HG03196 (cell line): ENCODE measurements around the gene CAMK2A.

Experiments
- ATAC-seq: cut with Tn5 transposase; IDR thresholded peaks from one replicate; pipeline ENCODE4 v1.9.1; 2021; ENCODE audit not compliant: unreplicated experiment

CAMK2A gene

DNA sequence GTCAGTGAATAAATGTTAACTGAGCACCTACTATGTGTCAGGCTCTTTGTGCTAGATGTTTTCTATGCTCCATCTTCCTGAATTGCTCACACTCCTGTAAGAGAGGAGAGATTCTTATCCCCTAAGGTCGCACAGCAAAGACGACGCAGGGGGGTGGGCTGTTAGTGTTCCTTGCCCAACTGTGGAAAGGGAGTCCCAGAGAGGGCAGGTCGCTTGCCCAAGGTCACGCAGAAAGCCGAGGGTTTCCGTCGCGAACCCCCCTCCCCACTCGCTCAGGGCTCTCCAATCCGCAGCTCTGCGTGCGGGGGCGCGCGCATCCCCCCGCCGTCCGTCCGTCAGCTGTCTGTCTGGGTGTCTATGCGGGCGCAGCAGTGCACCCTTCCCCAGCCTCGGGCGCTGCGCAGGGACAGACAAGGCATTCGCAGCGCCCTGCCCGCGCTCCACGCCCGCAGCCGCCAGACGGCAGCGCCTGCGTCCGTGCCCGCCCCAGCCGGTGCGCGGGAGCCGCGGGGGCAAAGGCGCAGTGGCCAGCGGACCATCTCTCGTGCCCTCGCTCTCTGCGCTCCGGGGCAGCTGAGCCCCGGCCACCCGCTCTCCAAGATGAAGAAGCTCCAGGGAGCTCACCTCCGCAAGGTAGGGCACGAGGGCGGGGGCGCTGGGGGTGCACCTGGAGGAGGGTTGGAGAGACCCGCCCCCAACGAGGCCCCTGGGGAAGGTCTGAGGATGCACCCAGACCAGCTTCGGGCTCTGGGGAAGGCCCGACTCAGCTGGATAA is 99.7 kb downstream of the CAMK2A start, which contains the start of gene SLC6A7:
Gene SLC6A7 (plus strand): TSS at position 335 of the 775 bp plus-strand sequence. CDS start 266 bp downstream, at position 601.
- no peak for ATAC-seq

DNA sequence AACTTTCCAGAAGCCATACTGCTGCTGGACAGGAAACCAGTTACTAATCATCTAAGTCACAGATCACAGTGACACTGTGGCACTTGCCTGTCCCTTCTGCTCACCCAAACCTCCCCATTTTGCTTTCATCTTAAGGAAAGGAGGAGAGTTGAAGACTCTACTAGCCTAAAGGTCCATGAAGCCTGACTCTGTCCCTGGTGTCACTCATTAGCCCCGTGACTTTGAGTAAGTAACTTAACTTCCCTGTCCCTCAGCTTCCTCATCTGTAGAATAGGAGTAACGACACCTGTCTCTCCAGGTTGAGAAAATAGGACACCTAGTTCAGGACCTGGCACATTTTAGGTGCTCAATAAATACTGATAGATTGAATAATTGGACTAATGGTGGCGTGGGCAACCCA is 100.2 kb downstream of the CAMK2A start:
- no peak for ATAC-seq

DNA sequence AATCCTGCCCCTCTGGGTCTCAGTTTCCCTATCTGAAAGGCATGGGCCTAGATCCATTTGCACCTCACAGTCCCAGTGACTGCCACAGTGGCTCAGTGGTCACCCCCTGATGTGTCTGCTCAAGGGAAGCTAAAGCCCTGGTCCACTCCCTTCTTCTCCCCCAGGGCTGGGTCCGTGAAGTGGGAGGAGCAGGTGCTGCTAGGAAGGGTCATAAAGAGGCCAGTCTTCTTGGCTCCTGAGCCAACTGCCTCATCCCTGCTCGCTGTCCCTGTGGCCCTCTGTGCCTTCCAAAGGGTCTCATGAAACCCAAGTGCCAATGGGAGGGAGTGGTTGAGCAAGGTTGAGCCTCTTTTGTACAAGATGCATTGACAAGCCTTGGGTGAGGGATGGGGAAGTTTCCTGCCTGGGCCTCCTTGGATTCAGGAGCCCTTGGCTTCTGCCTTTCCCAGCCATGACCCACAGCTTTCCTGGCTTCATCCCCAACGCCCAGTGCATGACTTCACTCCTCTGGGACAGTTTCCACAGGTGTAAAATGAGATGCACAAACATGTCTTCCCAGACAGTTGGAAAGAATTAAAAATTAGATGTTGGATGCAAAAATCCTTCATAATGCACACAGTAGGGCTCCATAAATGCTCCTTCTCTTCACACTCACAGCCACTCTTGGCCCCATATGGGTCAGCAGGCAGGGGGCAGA is 101.3 kb downstream of the CAMK2A start:
- no peak for ATAC-seq

DNA sequence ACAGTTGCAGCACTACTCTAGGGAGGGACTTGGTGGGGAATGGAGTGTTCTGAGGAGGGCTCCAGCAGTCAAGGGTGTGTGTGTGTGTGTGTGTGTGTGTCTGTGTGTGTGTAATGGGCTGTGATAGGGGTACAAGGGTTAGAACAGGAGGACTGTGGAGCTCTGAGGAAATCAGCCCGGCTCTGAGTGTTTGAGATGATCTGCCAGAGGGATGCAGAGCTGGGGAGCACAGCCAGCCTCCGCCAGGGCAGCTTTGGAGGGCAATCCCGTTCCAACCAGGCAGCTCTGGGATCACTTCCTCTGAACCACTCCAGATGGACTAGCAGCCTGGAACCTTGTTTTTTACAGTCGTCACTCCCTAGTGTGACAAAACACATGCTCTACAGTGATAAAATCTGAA is 102.7 kb downstream of the CAMK2A start:
- ATAC-seq, result no peak

DNA sequence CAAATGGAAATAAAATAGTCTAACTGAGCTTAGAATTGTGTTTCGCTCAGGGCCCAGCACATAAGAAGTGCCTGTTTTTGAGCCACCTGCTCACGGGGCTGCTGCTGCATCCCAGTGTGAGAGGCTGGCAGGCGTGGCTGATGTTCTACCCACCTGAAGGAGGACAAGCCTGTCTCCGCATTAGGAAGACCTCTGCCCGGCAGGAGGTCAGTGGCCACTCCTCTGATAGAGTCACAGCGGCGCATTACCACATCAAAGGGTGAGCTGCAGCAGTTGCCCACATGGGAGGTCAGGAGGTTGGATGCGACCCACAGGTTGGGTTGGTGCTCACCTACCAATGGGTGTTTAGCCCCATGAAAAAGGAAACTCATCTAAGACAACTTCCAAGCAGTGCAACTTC is 103.4 kb downstream of the CAMK2A start:
- ATAC-seq, result no peak

DNA sequence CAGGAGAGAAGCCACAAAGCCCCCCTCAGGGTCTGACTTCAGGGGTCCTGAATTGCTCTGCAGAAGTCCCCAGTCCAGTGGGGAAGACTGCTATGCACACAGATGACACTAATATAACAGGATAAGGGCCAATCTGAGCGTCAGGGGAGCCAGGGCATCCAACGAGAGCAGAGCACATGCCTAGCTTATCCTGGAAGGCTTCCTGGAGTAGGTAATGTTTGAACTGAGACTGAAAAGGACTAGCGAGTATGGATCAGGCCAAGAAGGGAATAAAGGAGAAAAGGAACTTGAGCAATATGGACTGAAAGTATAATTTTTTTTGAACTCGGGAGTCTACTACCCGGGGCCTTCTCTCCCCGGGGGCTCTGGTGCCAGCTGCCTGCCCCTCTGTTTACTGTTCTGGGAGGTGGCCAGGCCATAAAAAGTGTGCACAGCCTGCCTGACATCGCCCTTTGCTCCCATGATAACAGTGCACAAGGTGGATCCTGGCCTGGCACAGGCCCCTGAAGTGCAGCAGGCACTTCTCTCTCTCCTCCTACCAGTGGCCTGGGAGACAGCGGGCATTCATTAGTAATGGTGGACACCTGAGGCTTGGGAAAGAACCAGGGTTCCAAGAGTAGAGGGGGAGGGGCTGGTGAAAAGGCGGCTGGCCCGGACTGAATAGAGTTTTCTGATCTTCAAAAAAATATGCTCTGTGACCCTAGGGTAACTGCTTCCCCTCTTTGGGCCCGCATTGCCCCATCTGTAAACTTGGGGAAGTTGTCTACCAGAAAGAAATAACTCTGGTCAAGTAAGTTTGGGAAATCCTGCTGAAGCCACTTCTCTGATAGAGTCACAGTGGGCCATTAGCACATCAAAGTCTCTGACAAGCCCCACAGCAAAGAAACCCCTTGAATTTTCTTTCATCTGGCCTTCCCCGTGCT is 104.3 kb downstream of the CAMK2A start:
- no peak for ATAC-seq

DNA sequence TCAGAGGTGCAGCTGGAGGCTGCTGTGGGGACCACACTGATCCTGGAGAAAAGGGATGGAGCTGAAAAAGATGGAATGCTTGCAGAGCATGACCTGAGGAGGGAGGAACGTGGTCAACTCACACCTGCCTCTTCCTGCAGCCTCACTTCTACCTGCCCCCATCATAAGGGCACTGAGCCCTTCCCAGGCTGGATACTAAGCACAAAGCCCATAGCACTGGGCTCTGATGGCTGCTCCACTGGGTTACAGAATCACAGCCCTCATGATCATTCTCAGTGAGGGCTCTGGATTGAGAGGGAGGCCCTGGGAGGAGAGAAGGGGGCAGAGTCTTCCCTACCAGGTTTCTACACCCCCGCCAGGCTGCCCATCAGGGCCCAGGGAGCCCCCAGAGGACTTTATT is 105.6 kb downstream of the CAMK2A start:
- no peak for ATAC-seq

DNA sequence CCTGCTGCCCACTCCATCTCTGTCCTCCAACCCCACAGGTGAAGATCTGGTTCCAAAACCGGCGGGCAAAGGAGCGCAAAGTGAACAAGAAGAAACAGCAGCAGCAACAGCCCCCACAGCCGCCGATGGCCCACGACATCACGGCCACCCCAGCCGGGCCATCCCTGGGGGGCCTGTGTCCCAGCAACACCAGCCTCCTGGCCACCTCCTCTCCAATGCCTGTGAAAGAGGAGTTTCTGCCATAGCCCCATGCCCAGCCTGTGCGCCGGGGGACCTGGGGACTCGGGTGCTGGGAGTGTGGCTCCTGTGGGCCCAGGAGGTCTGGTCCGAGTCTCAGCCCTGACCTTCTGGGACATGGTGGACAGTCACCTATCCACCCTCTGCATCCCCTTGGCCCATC is 106.1 kb downstream of the CAMK2A start:
- no peak for ATAC-seq

DNA sequence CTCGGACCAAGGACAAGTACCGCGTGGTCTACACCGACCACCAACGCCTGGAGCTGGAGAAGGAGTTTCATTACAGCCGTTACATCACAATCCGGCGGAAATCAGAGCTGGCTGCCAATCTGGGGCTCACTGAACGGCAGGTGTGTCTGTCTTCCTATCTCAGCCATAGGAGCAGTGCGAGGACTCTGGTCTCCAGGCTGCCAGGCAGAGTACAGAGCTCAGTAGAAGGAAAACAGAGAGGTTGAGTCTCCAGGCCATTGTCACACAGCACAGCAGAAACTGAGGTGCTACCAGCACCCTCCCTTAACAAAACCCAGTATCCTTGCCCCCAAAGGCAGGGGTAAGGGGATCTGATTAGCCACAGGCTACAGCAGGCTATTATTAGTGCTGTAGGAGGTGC is 106.8 kb downstream of the CAMK2A start:
- no peak for ATAC-seq

DNA sequence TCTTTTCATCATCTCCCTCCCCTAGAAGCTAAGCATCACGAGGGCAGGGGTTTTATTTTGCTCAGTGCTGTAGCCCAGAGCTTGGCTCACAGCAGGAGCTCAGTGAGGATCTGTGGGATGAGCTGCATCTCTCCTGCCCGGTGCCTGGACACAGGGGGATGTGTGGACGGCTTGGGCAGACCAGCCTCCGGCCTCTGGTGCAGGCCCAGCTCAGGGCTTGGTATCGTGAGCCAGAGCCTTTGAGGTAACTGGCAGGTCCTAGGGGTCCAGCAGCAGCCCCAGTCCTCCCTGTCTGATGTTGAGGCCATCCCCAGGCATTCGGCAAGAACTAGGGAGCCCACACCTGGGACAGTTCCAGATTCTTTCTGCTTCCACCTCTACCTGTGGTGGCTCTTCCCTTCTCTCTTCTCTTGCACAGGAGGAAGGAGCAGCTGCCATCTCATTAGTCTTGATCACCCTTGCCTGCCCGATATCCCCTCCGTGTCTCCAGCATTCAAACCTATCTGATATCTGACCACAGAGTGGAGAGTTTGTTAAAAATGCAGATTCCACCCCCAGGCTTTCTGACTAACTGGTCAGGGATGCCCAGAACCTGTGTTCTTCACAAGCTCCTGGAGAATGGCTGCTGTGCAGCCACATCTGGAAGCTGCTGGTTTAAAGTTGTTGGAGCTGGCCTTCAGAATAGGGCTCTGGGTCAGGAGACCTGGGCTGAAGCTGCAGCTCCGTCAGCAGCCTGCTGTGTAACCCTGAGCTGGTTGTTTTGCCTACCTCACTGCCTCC is 107.6 kb downstream of the CAMK2A start:
- no peak for ATAC-seq

DNA sequence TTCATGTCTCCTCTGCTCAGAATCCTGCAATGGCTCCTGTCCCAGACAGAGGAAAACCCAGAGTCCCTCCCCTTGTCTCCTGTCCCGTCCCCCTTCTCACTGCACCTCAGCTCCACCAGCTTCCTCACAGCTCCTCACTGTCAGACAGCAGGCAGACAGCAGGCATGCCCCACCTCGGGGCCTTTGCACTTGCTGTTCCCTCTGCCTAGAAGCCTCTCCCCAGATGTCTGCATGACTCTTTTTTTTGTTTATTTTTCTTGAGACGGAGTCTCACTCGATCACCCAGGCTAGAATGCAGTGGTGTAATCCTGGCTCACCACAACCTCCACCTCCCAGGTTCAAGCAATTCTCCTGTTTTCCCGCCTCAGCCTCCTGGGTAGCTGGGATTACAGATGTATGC is 108.5 kb downstream of the CAMK2A start:
- no peak for ATAC-seq

DNA sequence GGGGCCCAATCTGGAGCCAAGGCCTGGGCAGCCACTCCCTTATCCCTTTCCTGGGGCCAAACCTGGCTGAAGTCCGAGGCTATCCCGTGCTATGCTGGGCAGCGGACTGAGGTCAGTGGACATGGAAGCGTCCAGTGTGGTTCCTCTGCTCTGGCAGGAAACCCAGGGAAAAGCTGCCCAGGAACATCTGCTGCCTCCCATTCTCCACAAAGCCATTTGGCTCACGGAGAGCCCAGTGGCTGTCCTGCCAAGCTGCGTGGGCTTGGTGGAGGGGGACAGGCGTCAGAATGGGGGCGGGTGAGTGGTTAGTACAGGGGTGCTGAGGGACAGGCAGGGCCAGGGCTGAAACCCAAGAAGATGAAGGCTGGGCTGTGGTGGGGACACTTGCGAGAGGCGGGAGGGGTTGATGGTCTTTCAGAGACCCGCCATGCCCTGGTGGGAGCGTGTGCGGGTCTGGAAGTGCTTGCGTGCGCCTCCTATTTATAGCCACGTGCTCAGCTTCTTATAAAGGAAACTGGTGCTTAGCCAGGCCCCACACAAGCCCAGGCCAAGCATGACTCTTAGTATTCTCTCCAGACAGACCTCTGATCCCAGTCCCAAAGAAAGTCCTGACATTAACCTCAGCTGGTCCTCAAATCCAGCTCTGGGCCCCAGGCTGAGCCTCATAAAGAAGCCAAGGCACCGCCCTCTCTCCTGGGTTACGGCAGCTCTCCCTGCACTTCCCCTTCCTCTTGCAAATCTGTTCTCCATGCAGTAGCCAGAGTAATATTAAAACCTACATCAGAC is 109.1 kb downstream of the CAMK2A start:
- ATAC-seq, result no peak

DNA sequence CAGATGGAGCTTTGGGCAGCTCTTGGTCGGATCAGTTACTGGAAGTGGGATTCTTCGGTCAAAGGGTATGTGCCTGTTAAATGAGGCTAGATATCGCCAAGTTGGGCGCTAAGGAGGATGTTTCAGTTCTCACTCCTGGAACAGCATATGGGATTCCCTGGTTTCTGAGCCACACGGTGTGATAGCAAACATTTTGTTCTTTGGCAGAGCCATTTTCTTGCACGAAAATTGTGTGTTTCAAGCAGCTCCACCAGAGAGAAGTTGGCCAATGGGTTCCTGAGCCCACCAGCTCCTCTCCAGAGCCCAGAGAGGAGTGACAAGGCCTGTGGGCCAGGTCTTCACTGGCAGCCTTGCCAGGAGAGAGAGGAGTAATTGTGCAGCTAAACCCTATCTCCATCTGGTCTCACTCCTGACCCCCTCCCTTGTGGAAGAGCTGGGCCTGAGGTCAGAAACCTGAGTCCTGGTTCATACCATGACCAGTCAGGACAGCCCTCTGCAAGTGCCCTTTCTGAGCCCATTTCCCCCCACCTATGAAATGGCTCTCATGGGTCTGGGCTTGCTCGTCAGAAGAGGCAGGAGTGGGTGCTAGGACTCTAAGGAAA is 110.5 kb downstream of the CAMK2A start:
- no peak for ATAC-seq

DNA sequence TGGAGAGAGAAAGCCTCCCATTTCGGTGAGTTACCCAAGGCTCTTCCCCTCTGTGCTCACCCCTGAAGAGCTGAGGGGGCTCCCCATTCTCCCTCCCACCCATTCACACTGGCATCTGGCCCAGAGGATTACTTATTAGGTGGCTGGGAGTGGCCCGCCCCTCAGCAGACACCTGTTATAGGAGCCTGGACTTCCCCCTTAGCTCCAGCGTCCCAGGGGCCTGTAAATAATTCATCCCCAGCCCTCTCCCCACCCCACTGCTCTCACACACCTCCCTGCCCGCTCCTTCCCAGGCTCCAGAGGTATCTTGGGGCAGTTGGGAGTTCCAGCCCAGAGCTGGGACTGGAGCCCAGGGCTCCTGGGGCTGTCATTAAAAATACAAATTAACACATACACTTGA is 111.3 kb downstream of the CAMK2A start:
- no peak for ATAC-seq

DNA sequence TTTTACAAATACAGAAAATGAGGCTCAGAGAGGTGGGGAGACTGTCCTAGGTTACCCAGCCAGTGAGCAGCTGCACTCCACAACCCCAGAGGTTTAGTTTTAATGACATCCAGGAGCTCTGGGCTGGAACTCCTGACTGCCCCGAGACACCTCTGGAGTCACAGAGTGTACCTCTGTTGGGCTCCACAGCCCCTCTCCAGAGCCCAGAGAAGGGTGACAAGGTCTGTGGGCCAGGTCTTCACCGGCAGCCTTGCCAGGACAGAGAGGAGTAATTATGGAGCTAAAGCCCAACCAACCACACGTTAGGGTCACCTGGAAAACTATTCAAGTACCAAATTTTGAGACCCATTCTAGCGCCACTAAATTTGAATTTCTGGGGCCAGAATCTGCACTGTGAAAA is 111.9 kb downstream of the CAMK2A start:
- no peak for ATAC-seq

DNA sequence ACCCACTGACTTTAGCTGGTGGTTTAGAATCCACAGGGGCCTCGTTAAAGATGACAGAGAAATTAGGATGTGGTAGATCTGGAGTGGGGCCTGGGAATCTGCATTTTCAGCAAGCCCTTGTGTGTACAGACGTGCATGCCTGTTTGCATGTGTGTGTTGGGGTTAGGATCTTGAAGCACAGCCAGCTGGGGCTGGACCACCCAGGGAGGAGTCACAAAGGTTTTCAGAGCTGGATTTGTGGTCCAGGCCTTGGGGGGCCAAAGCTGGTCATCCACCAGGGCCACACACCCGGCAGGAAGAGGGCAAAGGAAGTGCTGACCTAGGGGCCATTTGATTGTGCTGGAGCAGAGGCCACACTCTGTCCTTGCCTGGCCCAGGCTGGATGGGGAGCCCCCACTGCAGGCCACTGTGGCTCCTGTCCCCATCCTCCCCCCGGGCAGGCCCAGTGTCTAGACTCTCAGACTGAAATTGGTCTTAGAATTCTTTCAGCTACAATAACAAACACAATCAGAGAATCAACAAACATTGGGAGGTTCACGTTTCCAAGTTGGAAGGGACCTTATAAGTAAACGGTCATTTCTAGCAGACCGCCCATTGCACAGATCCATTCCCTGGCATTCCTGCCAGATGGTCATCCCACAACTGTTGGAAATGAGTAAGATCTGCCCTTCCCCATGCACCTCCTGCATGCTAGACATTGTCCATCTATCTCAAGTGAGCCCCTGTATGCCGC is 112.7 kb downstream of the CAMK2A start:
- ATAC-seq, result no peak

DNA sequence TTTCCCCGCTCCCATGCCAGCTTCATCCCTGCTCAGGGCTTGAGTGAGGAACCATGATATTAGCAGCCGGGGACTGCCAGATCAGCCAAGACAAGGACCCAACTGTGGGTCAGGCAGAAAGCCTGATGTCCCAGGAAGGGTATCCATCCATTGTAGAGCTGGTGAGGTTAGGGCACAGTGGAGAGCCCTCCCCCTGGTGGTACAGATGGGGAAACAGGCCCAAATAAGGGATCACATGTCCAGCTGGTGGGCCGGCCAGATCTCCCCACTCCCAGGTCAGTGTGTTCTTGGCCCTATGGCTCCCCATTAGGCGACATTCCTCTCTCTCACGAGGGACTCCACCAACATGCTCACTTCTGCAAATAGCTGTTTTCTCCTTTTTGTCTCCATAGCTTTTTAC is 114.0 kb downstream of the CAMK2A start:
- no peak for ATAC-seq

DNA sequence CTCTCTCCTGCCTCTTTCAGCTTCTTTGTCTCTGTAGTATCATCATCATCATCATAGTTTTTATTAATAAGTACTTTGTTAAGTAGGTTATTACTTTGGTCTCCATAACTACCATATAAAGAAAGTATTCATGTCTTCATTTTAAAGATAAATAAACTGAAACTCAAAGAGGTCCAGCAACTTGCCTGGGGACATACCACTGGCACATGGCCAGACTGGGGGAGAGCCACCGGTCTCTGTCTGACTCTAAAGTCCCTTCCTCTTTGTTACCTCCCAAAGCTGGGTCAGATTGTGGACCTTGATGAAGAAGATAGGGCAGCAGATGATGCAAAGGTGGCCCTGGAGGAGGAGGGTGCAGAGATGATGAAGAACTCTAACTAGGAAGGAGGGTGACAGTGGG is 114.5 kb downstream of the CAMK2A start:
- ATAC-seq, result no peak

DNA sequence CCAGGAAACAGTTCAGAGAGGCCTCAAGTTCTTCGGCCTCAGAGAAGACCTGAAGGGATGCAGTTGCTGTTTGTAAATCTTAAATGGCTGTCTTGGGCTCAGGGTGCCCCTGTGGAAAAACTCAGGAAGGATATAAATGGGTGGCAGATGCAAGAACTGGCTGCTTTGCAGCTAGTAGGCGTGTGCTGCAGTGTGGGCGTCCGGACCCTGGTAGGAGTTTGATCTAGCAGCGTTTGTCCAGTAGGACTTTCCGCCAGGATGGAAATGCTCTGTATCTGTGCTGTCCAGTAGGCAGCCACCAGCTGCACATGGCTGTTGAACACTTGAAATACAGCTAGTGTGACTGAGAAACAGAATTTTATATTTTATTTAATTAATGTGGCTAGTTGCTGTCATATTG is 115.3 kb downstream of the CAMK2A start:
- ATAC-seq, result no peak
